NCI-H128 (cell line): Measurements from ENCODE around the gene ACTL8.

Experiments
- DNase-seq: peaks from one replicate; lab custom pipeline; 2025; ENCODE audit not compliant: unreplicated experiment; lab: John Stamatoyannopoulos, UW

Gene ACTL8

GRCh38 chr1:17869815-17870214 is 114.7 kb downstream of the ACTL8 start:
- DNase-seq = no peak

GRCh38 chr1:17870679-17871078 is 115.5 kb downstream of the ACTL8 start:
- DNase-seq = no peak

GRCh38 chr1:17873007-17873675 is 118.0 kb downstream of the ACTL8 start:
- DNase-seq = no peak

- no peak for DNase-seq
Observed at GRCh38 chr1:17874231-17874630, 119.1 kb downstream of the ACTL8 start.

GRCh38 chr1:17874710-17875109 is 119.6 kb downstream of the ACTL8 start:
- DNase-seq = no peak

GRCh38 chr1:17875171-17875881 is 120.2 kb downstream of the ACTL8 start:
- no peak for DNase-seq

GRCh38 chr1:17875882-17876280 is 120.7 kb downstream of the ACTL8 start:
- no peak for DNase-seq
